Fibroblast of skin of scalp (primary cell): ENCODE data around the gene BTG4.

ENCODE experiments used
- DNase-seq: peaks from one replicate; pipeline ENCODE4 v3.0.0-alpha.2; 2013

Gene BTG4

DNA sequence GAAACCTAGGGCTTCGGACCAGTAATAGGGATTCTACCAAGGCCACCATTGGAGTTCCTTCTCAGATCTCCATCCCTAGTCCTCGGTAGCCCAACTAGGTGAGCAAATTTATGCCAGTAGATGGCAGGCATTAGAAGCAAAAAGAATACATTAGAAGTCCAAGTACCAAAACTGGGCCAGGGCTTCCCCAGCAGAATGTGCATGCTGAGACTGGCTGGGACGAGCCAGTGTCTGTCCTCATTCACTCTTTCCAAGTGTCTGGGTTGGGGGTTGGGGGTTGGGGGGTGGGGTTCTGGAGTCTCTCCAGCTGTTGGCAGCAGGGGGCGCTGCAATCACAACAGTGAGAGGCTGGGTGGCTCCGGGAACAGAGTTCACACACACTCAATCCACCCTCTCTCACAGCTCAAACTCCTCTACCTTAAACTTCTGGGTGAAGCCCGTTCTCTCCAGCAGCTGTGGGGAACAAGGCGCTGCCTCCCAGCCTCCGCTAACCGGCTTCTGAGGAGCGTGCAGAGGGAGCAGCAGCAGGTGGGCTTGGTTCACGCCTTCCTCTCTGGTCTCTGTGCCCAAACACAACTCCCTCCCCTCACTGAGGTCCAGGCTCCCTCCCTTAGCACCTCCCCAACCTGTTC is 57.5 kb downstream of the BTG4 start:
- peak; percentile 77 for DNase-seq

DNA sequence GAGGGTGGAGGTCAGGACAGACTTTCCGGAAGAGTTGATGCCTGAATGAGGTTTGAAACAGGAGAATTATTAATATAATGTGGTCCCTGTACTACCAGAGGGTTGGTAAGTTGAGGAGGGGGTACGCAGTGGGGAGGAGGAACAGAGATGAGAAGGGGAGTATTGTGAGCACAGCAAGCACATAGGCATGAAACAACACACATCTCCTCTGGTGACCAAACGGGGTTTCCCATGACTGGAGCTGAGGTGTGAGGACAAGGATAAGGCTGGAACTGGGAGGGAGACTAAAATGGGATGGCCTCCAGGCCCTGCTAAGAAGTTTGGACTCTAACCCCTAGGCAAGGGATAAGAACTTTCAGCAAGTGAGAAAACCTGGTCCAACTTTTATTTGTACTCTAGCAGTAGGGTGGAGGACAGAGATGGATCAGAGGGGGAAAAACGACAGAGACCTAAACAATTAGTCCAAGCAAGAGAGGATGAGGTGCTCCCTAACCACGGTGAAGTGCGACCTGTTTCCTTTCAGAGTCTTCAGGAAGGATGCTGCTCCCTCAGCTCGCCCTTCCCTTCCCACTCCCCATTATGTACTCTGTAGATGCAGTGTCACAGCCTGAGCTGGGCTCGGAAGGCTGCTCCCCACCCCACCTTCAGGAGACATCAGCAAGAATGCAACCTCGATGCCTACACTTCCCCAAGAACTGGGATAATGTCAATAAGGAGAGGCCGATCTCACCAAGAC is 59.2 kb downstream of the BTG4 start:
- DNase-seq, result no peak

DNA sequence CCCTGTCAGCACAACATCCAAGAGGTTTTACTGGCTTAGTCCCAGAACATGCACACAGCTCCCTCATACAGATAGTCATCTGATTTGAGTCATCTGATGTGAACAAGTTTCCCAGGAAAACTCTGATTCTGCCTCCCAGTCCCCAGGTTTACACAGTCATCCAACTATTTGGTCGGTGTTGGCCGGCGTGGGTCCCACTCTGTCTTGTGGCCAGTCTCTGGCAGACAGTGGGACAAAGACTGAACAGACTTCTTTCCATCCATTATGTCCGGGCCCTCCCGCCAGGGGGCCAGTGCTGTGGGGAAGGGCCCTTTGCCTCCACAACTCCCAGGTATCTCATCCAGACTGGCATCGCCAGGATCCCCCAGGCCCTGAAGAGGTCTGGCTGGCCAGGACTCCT is 60.0 kb downstream of the BTG4 start:
- no peak for DNase-seq

DNA sequence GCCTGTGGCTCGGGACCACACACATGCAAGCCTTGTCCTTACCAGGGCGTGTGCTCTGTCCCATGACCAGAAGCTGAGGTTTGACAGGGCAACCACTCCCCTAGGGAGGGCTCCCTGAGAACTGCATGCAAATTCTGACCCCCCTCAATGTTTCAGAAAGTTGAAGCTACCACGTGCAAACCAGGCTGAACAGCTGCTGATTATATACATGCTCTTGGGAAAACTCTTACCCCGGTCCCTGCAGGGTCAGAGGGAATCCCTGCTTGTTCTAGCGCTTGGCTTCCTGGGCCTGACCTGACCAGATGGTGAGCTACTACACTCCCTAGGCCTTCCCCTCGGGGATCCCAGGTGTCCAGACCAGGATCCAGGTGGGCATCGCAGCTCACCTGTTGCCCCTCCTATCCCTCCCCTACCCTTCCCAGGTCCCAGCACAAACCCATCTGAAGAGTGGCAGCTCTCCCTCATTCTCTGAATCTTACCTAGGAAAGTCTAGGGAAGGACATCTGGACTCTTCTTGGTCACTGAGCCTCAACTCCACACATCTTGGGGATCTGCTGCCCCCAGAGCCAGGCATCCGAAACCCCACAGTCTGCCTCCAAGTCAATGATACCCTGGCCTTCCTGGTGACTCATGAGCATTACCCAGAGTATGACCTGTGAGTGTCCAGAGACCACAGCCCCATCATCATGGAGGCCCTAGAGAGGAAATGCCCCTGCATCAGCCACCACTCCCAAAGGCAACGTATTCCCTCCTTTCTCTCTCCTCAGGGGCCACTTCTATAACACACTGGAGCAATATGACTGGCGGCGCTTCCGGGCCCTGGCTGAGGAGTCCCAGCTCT is 61.5 kb downstream of the BTG4 start:
- DNase-seq, result no peak

DNA sequence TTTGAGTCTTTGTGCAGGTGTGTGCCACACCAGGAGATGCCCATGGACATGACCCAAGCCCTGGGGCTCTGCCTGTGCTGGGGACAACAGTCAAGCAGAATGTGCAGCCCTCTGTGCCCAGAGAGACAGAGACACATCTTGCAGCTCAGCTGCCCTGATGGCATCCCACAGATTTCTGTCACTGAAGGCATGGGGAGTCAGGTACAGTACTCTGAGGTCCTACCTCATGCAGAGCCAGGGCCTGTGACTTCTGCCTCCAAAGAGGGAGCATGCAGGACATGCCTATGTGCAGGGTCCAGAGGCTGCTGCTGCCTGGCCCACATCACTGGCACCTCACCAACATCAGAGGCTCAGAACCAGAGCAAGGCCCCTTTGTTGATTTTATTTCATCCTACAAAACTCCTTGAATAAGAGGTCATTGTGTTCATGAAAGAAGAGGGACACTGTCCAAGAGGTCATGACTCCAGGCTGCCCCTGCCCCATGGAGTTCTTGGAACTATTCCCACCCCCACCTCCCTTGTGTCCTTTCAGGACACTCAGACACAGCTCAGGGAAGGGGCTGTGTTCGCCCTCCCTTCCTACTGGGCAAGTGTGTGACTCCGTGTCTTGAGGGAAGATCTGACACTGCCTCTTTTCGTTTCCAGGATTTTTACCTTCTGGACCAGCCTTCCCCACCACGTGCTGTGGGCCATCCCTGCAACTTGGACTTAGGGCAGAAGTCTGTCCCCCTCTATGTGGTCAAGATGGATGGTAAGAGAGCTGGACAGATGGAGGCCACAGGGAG is 62.3 kb downstream of the BTG4 start:
- no peak for DNase-seq

DNA sequence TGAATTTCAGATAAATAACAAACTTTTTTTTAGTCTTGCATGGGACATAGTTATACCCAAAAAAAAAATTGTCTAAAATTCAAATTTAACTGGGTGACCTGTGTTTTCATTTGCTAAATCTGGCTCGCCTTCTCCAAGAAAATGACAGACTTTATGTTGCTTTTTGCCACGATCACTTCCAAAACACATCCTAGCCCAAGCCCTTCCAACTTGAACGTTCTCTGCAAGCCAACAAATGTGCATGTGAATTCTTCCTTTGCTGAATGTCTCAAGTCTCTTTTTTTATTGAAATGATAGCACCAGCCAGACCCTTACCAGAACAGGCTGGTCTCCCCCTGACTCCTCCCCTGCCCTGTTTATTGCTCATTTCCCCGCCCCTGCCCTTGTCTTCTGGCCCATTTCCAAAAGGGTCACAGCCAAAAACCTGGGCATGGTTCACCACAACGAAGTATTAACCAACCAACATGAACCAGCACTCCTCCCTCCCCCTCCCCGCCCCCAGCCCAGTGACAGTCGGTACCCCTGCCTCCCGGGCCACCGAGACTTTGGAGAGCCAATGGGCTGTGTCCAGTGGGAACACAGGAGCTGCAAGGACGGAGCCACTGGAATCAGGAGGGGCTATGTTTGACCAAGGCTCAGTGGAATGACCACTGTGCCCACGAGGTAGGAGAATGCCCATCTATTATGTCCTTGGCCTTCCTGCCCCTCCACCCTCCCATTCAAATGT is 63.2 kb downstream of the BTG4 start:
- no peak for DNase-seq

DNA sequence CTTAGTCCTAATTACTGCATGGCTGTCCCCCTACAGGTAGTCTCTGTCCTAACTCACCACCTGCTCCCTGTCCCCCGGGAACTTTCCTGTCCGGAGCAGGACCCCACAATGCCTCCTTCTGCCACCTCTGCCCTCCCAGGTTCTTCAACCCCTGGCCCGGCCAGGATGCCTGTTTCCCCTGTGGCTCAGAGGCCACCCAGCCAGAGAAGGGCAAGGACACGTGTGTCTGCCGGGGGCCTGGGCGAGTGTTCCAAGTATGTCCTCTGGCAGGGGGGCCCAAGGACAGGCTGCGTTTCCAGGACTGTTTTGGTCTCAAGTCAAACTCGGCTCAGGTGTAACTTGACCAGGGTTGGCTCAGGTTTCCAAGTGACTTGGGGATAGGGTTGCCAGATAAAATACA is 63.8 kb downstream of the BTG4 start:
- no peak for DNase-seq

DNA sequence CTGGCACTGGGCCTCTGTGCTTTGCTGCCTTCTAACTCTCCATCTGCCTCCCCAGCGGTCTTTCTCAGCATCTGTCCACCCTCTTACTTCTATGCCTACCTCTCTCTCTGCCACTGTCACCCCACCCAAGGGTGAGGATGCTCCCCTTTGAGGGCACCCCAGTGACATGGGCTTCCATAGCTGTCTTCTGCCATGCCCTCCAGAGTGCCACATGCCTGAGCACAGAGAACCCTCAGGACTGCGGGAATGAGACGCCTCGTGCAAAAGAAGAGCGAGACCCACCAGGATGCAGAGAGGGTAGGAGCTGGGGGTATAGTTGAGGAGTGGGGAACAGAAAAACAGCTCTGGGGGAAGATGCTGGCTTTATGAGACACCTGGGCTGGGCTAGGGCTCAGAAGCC is 64.3 kb downstream of the BTG4 start:
- no peak for DNase-seq

DNA sequence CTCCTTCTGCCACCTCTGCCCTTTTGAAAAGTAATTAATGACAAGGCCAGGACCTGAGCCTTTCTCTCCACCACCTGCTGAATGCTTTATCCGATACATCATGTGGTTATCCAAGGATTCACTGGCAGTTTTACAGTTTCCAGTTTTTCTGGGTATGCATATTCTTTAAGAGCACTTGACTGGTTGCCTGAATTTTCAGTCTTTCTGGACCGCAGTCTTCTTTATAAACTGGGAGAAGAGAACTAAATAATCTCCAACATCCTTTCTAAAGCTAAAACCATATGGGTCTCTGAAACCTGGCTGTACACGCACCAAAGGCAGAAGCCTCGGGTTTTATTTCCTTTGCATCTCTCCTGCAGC is 65.1 kb downstream of the BTG4 start:
- no peak for DNase-seq

DNA sequence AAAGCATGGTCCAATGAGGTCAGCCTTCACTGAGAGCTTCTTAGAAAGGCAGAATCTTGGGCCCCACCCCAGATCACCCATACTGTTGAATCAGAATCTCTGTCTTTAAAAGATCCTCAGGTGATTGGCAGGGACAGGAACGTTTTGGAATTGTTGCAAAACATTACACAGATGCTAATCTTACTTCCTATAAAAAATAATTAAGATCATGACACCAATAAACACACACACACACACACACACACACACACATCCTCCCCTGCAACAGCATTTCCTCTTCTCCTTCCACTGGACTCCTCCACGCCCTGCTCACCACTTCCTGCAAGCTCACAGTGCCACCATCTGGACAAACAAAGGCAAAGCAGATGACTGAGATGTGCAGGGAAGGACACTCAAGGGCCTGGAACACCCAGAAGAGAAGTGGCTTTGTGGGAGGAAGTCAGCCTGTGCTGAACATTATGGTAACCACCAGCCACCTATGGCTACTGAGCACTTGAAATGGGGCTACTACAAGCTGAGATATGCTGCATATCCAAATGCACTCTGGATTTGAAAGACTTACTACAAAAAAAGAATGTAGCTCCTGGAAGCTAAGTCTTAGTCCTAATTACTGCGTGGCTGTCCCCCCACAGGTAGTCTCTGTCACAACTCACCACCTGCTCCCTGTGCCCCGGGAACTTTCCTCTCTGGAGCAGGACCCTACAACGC is 65.6 kb downstream of the BTG4 start:
- DNase-seq, result peak; percentile 91

DNA sequence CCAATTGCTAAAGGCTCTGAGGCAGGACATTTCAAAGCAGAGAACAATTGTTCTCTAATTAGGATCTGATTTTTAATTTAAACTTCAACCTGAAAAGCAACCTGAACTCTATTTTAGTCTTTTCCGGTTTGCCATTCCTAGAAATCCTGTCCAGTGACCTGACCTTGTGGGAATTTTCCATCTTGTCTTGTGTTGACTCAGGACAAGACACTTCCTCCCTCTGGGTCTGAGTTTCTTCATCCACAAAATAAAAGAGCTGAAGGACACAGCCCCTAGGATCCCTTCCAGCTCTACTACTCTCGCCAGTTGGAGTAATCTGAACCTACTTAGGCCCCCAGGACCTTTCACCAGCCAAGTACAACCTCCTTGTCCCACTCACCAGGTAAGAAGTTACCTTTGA is 66.6 kb downstream of the BTG4 start:
- no peak for DNase-seq
